LHCN-M2 (cell line): ENCODE data around the gene FREM2. TPM values are rescaled to one million over a fixed set of nuclear protein-coding genes. Genes with fewer than 3 reads are reported as not detected.

Source experiments
- DNase-seq: peaks from one replicate; pipeline ENCODE4 v3.0.0-alpha.2; 2012; ENCODE audit warnings: low read depth
- total RNA-seq: library from RNA; depleted of rRNA; stranded (reverse); fragments of >200 nt; gene quantifications from 2 replicates; pipeline ENCODE4 v1.2.3, GENCODE V29; 2014

Gene FREM2
- total RNA-seq, 1 experiment from 2014 or later, result not detected

DNA sequence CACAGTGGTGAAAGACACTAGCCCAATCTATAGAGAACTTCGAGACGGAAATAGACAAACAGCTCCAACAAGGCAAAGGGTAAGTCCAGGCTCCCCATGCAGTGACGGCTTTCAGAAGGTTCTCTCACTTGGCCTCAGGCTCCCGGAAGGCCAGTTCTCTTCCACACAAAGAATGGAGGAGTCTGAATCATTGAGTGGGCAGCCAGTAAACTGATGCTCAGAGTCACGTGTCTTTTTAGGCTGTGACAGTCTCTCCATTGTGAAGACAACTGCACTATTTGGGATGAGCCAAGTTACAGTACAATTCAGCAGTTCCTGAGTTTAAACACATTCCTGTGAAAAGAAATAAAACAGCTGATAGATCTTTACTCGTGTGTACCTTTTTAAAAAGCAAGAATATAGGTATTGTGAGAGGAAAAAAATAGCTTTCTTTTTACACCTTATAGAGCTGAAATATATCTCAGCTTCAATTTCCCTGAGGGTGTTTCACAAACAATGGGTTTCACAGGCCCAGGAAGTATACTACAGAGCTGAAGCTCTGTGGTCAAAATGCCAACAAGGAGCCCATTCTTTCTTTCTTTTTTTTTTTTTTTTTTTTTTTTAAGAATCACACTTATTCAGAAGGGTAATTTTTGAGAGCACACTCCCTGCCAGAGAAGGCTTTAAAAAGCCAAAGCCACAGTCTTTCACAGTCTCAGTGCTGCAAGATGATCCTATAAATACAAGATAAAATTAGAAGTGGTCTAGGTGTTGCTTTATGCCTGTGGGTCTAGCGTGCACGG is 135.1 kb downstream of the FREM2 start:
- DNase-seq, result peak; percentile 9

DNA sequence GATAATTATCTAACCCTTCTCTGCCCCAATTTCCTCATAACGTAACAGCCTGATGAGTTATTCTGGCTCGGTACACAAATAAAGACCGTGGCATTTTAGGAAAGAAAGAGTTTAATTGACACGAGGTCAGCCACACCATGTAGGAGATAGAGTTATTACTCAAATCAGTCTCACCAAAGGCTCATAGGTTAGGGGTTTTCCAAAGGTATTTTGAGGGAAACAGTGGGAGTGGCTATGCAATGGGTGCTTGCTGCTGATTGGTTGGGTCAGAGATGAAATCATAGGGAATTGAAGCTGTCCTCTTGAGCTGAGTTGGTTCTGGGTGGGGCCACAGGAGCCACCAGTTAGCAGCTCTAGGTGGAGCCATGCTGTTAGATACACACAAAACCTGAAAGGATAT is 137.5 kb downstream of the FREM2 start:
- no peak for DNase-seq

DNA sequence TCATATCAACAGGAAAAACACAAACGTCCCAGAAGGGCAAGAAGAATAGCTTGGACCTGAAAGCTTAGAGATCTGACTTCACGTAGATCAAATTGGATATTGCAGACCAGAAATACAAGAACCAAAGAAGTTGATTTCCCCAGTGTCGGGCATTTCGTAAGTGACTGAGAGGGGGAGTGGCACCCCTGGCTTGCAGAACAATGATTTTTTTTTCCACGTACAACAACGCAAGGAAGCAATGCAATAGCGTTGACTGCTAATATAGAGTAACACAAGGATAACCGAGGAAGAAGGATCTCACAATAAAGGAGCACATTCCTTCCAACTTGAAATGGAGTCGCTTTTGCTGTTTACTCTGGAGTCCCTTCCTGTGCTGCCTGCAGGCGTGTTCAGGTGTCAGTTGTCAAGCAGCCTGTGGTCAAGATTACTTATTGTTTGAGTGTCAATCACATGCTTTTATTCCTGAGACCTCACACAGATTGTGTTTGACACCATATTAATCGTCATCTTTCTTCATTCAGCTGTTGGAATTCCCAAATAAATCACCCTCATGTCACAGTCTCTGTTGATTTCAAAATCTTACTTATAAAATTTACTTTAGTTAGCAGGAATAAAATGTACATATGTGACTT is 139.4 kb downstream of the FREM2 start:
- no peak for DNase-seq

DNA sequence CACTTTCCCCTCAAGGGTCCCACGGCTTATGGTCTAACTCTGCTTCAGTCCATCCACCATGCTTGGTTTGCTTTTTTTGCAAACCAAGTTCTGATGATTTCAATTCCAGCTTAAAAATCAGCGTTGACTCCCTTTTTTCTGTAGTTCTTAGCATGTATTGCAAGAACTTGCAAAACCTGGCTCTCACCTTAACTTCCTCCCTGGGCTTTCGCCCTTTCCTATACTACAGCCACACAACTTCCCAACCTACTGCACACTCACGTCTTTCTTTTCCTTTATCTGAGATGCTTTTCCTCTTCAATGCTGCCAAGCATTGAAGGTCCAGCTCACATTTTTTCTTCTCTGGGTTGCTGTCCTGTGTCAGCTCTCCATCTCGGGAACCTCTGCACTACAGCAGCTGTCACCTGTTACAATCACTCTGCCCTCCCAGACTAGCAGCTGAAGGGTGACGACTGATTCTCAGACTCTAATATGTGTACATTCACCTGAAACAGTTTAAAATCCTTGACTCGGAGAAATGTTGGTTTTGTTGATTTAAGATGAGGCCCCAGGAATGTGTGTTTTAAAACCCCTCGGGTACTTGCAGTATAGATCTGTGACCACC is 143.7 kb downstream of the FREM2 start:
- peak; percentile 11 for DNase-seq

DNA sequence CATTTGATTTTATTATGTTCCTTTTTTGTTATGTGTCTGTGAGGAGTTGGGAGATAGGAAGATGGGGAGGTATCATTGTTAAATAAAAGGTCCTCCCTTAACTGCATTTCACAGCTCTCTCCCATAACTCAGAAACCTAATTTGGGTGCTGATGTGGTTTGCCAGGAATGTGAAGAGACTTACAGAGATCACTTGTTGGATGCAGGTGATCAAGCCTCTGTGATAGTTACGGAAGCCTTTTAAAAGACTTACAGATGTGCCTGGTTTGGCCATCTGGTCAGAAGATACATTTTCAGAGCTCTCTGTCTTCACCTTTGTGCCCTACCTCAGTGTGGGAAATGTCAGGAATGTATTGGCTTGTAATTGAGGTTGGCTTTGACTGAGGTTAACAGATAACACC is 157.7 kb downstream of the FREM2 start:
- no peak for DNase-seq

DNA sequence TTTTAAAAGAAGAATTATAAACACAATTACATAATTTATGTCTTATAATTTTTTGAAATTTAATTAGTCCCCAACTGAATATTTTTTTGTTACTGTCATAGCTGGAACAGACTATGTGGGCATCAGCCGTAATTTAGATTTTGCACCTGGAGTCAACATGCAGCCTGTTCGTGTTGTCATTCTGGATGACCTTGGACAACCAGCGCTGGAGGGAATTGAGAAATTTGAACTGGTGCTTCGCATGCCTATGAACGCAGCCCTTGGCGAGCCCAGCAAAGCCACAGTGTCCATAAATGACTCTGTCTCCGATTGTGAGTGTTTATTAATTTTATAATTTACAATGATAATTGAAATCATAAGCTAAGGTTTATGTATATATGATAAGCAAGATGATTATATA is 161.5 kb downstream of the FREM2 start:
- DNase-seq, result no peak

DNA sequence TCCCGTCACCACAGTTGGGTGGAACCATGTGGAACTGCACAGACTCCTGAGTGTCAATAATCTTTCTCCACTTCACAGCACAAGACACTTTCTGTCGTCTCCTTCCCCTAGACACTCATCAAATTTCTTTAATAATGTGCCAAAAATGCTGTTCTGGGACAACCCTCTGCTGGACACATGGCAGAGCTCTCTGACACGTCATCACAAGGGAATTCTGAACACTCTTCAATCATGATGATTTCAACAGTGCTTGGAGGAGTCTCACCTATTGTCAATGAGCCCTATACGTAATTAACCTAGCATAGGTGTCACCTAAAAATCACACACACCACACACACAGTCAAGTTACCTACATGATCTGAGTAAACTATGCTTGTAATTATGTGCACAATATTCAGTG is 162.4 kb downstream of the FREM2 start:
- peak; percentile 2 for DNase-seq

DNA sequence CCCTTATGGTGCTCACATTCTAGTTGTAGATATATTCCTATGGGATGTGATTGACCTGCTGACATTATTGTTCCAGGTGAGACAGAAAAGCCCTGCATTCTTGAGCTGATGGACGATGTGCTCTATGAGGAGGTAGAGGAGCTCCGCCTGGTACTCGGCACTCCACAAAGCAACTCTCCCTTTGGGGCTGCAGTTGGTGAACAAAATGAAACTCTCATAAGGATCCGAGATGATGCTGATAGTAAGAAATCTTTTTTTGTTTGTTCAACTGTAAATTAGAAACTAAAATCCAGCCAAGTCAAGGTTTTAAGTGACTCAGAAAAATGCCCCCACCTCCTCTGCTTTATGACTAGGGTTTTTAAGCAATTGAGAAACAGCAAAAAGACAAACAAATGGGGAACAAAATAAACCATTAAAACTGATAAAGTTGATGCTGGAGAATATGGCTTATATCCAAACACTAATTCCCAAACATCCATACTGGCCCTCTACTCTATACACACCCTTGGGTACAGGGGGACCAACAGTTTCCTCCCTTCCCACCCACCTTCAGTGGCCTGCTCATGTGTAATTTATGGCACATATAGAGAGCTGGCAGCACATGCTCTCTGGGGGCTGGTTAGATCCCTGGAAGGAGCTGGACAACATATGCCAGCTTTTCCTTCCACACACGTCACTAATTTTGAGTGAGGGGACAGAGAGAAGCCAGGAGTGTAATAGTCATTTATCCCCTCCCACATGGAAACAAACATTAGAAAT is 164.2 kb downstream of the FREM2 start:
- DNase-seq, result no peak

DNA sequence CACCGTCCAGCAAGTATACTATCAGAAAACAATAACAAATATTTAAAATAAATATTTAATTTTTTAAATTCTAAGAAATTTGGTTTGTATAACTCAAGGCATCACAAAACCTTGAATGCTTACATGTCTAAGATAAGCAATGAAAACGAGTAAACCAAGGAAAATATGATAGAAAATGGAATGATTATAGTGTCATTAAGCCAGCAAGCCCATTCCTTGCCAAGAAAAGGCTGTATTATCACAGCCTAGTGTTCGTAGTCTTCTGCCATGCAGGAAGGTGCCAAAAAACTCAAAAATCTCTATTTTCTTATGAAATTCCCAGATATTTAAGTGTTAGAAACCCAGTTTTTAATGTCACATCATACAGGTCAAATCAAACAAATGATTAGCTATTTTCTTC is 167.3 kb downstream of the FREM2 start:
- DNase-seq, result no peak

DNA sequence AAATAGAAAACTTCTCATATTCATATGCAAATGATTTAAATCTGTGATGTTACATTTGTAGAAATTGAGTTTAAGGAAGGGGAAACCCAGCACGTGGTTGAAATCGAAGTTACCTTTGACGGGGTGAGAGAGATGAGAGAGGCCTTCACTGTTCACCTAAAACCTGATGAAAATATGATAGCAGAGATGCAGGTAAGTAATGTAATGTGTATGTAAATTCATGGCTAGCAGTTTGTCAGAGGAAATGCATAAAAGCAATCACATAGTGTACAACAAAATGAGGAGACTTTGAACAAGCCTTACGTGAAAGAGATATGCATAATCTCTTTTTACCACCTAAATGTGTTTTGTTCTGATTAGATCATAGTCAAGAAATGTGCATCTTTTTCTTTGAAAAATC is 169.2 kb downstream of the FREM2 start:
- DNase-seq, result no peak

DNA sequence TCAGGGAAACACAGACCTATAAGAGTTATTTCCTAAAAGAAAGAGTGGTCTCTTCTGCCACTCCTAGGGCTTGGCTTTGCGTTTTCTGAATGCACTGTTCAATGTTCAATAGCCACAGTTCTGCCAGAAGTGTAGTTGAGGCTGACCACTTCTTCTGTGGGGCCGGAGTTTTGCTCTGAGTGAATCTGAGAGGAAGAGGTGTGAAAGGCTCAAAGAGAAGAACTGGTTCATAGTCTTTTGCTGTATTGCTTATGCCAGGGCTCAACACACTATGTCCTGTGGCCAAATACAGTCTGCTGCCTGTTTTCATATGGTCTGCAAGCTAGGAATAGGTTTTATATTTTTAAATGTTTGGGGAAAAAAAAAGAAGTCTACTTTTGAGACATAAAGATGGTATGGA is 175.6 kb downstream of the FREM2 start:
- DNase-seq, result no peak

DNA sequence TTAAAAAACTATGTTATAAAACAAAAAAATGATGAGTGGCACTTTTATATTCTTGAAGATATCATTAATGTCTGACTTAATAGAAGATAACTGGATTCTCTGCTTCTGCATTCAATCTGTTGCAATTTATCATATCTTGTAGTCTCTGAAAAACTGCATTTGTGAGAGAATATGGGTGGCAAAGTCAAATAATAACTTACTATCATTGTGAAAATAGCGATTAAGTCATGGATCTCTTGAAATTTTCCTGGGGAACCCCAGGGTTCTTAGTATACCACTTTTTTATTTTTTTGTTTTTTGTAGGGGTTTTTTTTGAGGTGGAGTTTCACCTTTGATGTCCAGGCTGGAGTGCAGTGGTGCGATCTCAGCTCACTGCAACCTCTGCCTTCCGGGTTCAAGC is 176.7 kb downstream of the FREM2 start:
- no peak for DNase-seq

DNA sequence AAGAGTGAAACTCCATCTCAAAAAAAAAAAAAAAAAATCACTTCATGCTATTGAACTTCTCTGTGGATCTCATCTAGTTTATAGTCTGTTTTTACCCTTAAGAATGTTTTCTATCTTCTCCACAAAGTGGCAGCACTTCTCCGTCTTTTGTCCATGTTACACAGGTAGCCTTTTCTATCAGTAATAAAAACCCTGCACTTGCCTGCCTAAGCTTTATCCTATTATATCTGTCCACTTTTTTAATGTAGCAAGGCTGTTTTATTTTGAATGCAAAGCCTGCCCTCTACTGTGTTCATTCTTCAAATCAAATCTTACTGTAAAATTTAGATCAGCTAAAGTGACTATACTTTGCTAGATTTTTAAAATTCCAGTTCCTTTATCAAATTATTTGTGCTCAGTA is 179.8 kb downstream of the FREM2 start:
- peak; percentile 2 for DNase-seq

DNA sequence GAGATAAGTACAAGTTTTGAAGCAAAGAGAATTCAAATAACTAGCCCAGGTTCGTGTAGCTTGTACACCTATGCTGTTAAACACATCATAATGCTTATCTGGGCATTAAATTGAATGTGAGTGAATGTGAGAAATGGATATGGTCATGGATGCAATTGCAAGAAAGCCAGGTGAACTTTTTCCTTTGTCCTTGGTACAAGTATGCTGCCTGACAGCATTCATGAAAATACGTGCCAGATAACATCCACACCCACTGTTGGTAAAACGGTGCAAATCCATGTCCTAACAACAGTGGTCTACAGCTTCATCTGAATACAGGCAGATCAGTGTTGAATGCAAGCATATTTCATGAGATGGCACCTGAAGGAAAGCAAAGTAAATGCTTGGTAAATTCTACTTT is 181.5 kb downstream of the FREM2 start:
- no peak for DNase-seq

DNA sequence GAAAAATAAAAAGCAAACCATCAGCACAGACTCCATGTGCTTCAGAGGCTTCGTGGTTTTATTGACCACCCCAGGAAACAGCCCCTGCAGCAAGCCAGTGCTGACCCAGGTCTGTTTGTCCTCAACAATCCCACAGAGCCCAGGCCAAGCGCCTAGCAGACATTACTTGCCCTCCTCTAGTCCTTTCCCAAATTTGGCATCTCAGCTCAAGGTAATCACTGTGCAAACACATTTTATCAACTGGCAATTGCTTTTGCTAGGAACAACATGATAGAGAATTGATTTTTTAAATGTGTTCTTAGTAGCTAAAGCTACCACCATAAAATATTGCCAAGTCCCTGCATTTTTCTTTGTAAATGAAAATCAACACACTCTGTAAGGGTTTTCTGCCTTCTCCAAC is 182.0 kb downstream of the FREM2 start:
- no peak for DNase-seq

DNA sequence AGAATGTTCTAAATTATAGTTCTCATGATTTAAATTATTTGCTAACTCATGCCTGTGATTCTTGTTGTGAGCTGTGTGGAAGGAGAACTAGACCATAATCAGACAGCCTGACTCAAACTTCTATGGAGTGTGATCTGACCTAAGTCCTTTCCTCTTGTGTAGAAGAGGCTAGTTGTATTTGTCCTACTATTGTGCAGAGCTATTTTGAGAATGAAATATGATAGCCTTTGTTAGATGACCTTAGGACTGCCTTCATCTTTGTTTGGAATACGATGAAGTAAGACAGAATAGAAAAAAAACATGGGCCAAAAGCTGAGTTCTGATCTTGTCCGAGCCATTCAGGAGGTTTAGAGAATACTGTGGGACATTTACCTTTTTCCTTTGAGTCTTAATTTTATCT is 184.4 kb downstream of the FREM2 start:
- no peak for DNase-seq

DNA sequence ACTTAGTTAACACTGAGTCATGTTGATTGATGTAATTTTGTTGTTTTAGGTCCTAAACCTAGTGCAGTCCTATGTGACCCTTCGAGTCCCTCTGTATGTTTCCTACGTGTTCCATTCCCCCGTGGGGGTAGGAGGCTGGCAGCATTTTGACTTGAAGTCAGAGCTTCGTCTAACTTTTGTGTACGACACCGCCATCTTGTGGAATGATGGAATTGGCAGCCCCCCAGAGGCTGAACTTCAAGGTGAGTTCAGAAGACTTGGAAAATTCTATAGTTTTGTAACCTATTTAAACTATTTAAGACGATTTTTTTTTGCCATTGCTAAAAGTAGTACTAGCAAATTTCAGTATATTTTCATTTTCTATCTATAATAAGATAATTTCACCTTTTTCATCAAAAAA is 185.8 kb downstream of the FREM2 start:
- DNase-seq, result peak; percentile 32

DNA sequence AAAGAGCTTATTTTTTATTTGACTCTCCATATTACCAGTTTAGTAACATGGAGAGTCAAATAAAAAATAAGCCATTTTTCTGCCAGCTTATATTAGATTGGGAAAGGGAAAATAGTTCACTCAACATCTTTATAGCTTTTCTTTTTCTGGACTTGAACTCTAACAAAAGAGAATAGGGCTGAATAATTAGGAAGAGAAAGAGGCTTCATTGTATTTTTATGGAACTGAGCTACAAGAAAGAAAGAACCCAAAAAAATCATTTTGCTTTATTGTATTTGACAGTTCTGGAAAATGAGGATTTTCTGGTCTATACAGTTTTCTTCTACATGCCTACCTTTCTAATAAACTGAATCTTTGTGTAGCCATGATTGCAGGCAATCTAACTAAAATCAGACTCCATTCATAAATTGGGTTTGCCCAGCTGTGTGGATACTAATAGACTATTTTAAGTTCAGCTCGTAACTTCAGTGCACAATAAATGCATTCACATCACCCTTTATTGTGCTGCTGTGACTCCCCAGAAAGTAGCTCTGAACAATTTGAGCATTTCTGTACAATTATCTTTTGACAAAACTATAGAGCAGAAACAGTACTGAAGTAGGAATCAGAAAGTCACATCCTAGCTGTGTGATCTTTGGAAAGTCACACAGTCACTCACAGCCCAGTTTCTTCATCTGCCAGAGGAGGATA is 188.5 kb downstream of the FREM2 start:
- no peak for DNase-seq

DNA sequence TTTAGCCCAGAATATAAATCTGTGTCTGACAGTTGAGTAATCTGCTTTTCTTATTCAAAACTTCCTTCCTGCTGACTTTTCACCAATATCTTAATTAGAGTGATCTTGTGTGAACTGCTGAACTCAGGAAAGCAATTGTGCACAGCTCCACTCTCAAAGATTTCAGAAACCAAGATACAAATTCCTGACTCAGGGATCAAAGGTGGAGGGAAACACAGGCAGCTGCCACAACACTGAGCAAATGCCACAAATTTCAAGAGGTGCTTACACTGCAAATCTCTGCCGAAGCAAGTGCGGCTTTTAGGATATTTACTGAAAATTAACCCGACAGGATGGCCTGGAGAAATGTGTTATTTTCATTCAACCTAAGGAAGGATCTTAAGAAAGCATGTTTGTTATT is 192.4 kb downstream of the FREM2 start:
- peak; percentile 23 for DNase-seq

DNA sequence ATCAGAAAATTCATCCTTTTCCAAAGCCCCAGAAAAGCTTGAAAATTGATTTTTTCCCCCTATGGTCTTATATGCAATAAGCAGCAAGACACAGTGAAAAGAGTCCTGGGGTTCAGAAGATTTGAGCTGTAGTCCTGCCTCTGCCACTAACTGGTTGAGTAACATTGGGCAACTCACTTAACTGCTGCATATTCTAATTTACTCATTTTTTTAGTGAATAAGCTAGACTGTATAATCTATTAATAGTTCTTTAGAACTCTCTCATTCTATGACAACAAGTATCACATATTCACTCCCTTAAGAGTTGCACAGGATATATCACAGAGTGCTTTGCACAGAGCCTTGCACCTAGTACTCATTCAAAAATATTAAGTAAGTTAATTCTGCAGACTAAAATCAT is 192.9 kb downstream of the FREM2 start:
- no peak for DNase-seq

DNA sequence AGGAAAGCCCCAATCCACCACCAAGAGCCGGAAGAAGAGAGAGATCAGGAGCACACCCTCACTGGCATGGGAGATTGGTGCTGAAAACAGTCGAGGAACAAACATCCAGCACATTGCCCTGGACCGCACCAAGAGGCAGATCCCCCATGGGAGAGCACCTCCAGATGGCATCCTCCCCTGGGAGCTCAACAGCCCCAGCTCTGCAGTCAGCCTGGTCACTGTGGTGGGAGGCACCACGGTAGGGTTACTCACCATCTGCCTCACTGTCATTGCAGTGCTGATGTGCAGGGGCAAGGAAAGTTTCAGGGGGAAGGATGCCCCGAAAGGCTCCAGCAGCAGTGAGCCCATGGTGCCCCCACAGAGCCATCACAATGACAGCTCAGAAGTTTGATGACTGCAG is 193.5 kb downstream of the FREM2 start:
- no peak for DNase-seq

DNA sequence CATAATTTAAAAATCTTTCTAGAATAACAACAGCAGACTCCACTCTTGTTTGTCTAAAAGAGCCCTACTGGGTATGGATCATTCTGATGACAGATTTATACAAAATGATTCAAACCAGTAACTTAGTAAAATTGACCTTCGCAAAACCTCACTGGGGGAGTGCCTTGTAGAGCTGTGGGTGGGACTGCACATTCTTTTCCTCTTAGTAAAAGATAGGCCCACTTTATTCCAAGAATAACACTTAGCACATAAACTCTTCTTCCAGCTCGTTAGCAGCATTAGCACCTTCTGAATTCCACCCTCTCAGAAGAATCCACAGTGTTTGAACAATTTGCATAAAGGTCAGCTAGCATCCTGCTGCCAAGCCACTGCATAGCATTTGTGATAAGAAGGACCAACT is 196.9 kb downstream of the FREM2 start:
- no peak for DNase-seq
